B cell (primary cell): Measurements from ENCODE around the gene CD4. TPM values are rescaled to one million over a fixed set of nuclear protein-coding genes. Genes with fewer than 3 reads are reported as not detected.

Experiments
- ATAC-seq: fragments of 200-7000 bp; cut with Tn5 transposase; one replicate; pipeline ENCODE4 v1.10.0; 2021; ENCODE audit warnings: low read depth, mild to moderate bottlenecking, moderate number of reproducible peaks, moderate library complexity
- CTCF ChIA-PET: fragments of 350-600 bp; sonication (Branson Sonifier 250); formaldehyde crosslinking; loops from one replicate; lab custom pipeline; 2021; ENCODE audit warnings: antibody characterized with exemption, inconsistent platforms; lab: Charles Lee
- POLR2A ChIA-PET: fragments of 350-600 bp; sonication (Branson Sonifier 250); formaldehyde crosslinking; loops from one replicate; lab custom pipeline; 2021; ENCODE audit warnings: antibody characterized with exemption; lab: Charles Lee
- DNase-seq: peaks from one replicate; pipeline ENCODE4 v3.0.0; 2013
- H2AFZ ChIP-seq: 2 replicates; pipeline ENCODE4 v1.6.1; 2012; ENCODE audit warnings: mild to moderate bottlenecking, low read depth, low read length; ENCODE audit not compliant: insufficient read depth, poor library complexity, severe bottlenecking
- H3K27ac ChIP-seq, 2 donors: 1 replicate in 1 of 2; 2 replicates in 1 of 2; pipeline ENCODE4 v1.5.1; 2012 to 2013; ENCODE audit warnings: low read length in 2 of 2, mild to moderate bottlenecking in 2 of 2, moderate library complexity in 1 of 2
- H3K27me3 ChIP-seq, 4 experiments: fragments of 200-600 bp in 1 of 4; sonication (generic) in 1 of 4; replicated peaks in 1 of 4; 1 replicate in 2 of 4; 2 replicates in 2 of 4; pipeline versions ENCODE4 v1.6.1 to v1.7.0; 2013 to 2016; ENCODE audit warnings: low read length in 3 of 4, mild to moderate bottlenecking in 2 of 4, mixed read lengths in 1 of 4, moderate library complexity in 1 of 4; ENCODE audit not compliant: insufficient read depth in 4 of 4, control insufficient read depth in 3 of 4; ENCODE audit errors: control extremely low read depth in 1 of 4
- H3K36me3 ChIP-seq, 2 experiments: replicated peaks in 1 of 2; 1 replicate in 1 of 2; 2 replicates in 1 of 2; pipeline versions ENCODE4 v1.6.1 to v1.7.1; 2013; ENCODE audit warnings: low read length in 1 of 2; ENCODE audit not compliant: insufficient read depth in 2 of 2, control insufficient read depth in 1 of 2; ENCODE audit errors: control extremely low read depth in 1 of 2, extremely low read depth in 1 of 2
- H3K4me1 ChIP-seq, 2 donors: fragments of 200-600 bp in 1 of 2; sonication (generic) in 1 of 2; 1 replicate in 1 of 2; 2 replicates in 1 of 2; pipeline versions ENCODE4 v1.5.1 to v1.6.1; 2013 to 2017; ENCODE audit warnings: low read length in 2 of 2; ENCODE audit not compliant: control insufficient read depth in 2 of 2, insufficient read depth in 2 of 2
- H3K4me2 ChIP-seq: replicated peaks from 2 replicates; pipeline ENCODE3; 2012; ENCODE audit warnings: mild to moderate bottlenecking, low read depth, low read length; ENCODE audit not compliant: poor library complexity, severe bottlenecking
- H3K4me3 ChIP-seq, 5 experiments: fragments of 200-600 bp in 1 of 5; sonication (generic) in 1 of 5; 1 replicate in 3 of 5; 2 replicates in 2 of 5; pipeline versions ENCODE4 v1.5.1 to v1.7.0; 2011 to 2016; ENCODE audit warnings: low read length in 4 of 5, mild to moderate bottlenecking in 4 of 5, low read depth in 2 of 5, control low read depth in 1 of 5, moderate library complexity in 1 of 5; ENCODE audit not compliant: insufficient read depth in 1 of 5; ENCODE audit errors: control extremely low read depth in 1 of 5, extremely low read depth in 1 of 5
- H3K79me2 ChIP-seq: fragments of 200-600 bp; sonication (generic); one replicate; pipeline ENCODE4 v1.6.0; 2016; ENCODE audit warnings: low read length; ENCODE audit not compliant: control insufficient read depth, insufficient read depth
- H3K9ac ChIP-seq: fragments of 200-600 bp; sonication (generic); 2 replicates; pipeline ENCODE4 v1.6.1; 2017; ENCODE audit warnings: mild to moderate bottlenecking, low read length, moderate library complexity
- H3K9me3 ChIP-seq, 3 donors: one replicate each; pipeline versions ENCODE4 v1.6.1 to v1.7.1; 2013; ENCODE audit warnings: low read length in 2 of 3; ENCODE audit not compliant: control insufficient read depth in 2 of 3, insufficient read depth in 1 of 3; ENCODE audit errors: control extremely low read depth in 1 of 3
- H4K20me1 ChIP-seq: 2 replicates; pipeline ENCODE4 v1.6.0; 2012; ENCODE audit warnings: mild to moderate bottlenecking, low read length; ENCODE audit not compliant: insufficient read depth, control insufficient read depth, poor library complexity, severe bottlenecking
- H3K27ac Mint-ChIP-seq: one replicate; pipeline ENCODE4 v1.8.0; 2021; ENCODE audit warnings: mixed read lengths
- H3K27me3 Mint-ChIP-seq: one replicate; pipeline ENCODE4 v1.8.0; 2021; ENCODE audit warnings: mixed read lengths
- H3K4me1 Mint-ChIP-seq: one replicate; pipeline ENCODE4 v1.8.0; 2021; ENCODE audit warnings: mixed read lengths
- H3K4me3 Mint-ChIP-seq: one replicate; pipeline ENCODE4 v1.8.0; 2021; ENCODE audit warnings: mixed read lengths
- H3K9me3 Mint-ChIP-seq: one replicate; pipeline ENCODE4 v1.8.0; 2022; ENCODE audit warnings: mixed read lengths; ENCODE audit not compliant: insufficient read depth
- EZH2 ChIP-seq: IDR thresholded peaks from 2 replicates; pipeline ENCODE4 v1.6.1; 2012; ENCODE audit warnings: borderline replicate concordance, low read depth, mild to moderate bottlenecking, moderate library complexity, low read length; ENCODE audit not compliant: insufficient read depth, poor library complexity, severe bottlenecking
- WGBS: methylation state at CpG from one replicate; pipeline ENCODE4 v1.1.5; 2013; ENCODE audit warnings: missing lambda C conversion rate; ENCODE audit not compliant: insufficient coverage; 5-methylcytosine and 5-hydroxymethylcytosine counted together
- intact Hi-C: fragments of 100-400 bp; cut with micrococcal nuclease; formaldehyde crosslinking; loops from one replicate; pipeline ENCODE4 v1.10.0; 2022
- polyA plus RNA-seq: library from polyadenylated mRNA; depleted of rRNA; stranded (reverse); fragments of >200 nt; gene quantifications from 2 replicates; pipeline ENCODE4 v1.2.3, GENCODE V29; 2012
- total RNA-seq, 2 donors: library from RNA; stranded (reverse); fragments of 120-200 nt in 1 of 2; gene quantifications; 1 replicate in 1 of 2; 2 replicates in 1 of 2; pipeline versions ENCODE4 v1.2.3 to v1.2.4, GENCODE V29; 2013 to 2022
- TF ChIP-seq, protein P1 (sequence below): fragments of 200-600 bp; IDR thresholded peaks from one replicate; pipeline ENCODE4 v1.8.0; 2022; ENCODE audit warnings: antibody characterized with exemption, mild to moderate bottlenecking

Gene CD4
- total and polyA plus RNA-seq, 2 donors (not counting 1 experiment from before 2014, with no cell fraction given) = 0.49 to 2.2 TPM

DNA sequence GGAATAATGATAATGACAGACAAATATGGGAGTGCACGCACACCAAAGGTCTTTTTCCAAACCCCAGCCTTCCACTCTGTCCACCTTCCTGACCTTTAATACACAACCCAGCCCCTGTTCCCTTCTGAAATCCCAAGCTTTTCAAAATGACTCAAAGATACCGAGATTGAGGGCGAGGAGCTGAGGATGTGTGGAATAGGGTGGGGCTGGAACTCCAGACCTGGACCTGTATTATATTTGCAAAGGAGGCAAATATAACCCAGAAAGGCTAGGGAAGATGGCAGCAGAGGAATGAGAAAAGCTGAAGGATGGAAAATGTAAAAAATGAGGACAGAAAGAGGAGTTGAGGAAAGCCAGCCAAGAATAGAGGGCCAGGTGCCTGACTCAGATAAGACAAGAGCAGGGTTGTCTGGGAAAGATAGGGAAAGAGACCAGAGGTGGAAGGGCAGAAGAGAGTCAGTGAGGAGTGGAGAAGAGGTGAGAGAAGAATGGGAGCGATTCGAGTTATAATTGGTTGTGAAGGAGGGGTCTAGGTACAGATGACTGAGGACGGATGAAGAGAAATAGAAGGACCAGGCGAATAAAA, 24.2 kb upstream of the CD4 start:
- 58% methylated on average over 6 of the region's 7 CpGs for WGBS
- peaks cover 29% of the 10 kb centered on the region for H3K4me1 Mint-ChIP-seq
- H3K27me3 ChIP-seq = peaks cover 0 to 52% (median 27%) of the 10 kb centered on the region in 4 experiments
- H2AFZ ChIP-seq = no peak overlapping the region
- intact Hi-C loops = loop anchor here (5.0 kb wide), 1 partner anchor 87 kb away; the partner anchor contains the start of genes CDCA3 and USP5
- ATAC-seq (no peak), DNase-seq (no peak)
- H3K4me2 ChIP-seq = peak overlapping the region; percentile 96
- H4K20me1 ChIP-seq = no peaks in the 10 kb centered on the region
- H3K27me3 Mint-ChIP-seq = peaks cover 39% of the 10 kb centered on the region
- H3K9ac ChIP-seq = no peak overlapping the region
- ChIA-PET CTCF (interaction anchor here (0.6 to 6.0 kb wide), 4 partner anchors 9 to 120 kb away, joined by 3 to 85 read pairs (median 4); partner anchors contain the start of gene MLF2), POLR2A (interaction anchor here (0.6 to 2.0 kb wide), 2 partner anchors 12 to 101 kb away, joined by 6 to 16 read pairs; partner anchors contain the start of gene MLF2)
- H3K4me3 Mint-ChIP-seq = peak overlapping the region; percentile 72
- no peaks in the 10 kb centered on the region for H3K9me3 Mint-ChIP-seq
- H3K27ac ChIP-seq = no peak overlapping the region
- H3K36me3 ChIP-seq = no peaks in the 10 kb centered on the region
- TF ChIP-seq, protein P1, sequence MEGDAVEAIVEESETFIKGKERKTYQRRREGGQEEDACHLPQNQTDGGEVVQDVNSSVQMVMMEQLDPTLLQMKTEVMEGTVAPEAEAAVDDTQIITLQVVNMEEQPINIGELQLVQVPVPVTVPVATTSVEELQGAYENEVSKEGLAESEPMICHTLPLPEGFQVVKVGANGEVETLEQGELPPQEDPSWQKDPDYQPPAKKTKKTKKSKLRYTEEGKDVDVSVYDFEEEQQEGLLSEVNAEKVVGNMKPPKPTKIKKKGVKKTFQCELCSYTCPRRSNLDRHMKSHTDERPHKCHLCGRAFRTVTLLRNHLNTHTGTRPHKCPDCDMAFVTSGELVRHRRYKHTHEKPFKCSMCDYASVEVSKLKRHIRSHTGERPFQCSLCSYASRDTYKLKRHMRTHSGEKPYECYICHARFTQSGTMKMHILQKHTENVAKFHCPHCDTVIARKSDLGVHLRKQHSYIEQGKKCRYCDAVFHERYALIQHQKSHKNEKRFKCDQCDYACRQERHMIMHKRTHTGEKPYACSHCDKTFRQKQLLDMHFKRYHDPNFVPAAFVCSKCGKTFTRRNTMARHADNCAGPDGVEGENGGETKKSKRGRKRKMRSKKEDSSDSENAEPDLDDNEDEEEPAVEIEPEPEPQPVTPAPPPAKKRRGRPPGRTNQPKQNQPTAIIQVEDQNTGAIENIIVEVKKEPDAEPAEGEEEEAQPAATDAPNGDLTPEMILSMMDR = no peak
- peak; percentile 28 for TF ChIP-seq EZH2
- peak overlapping the region; percentile 0 for H3K27ac Mint-ChIP-seq
- H3K79me2 ChIP-seq = no peaks in the 10 kb centered on the region
- no peak overlapping the region for H3K4me3 ChIP-seq
- H3K9me3 ChIP-seq = peaks cover 0 to 4% (median 0%) of the 10 kb centered on the region in 3 donors
- H3K4me1 ChIP-seq = peaks cover 33 to 36% of the 10 kb centered on the region in 2 donors
